ACC112 (cell line): ENCODE data around the gene LBH.

Source experiments
- H2AFZ ChIP-seq: fragments of 200-600 bp; sonication (generic); one replicate; pipeline ENCODE4 v1.6.0; 2017; ENCODE audit warnings: antibody characterized with exemption, low read length; ENCODE audit not compliant: unreplicated experiment
- H3K27ac ChIP-seq: fragments of 200-600 bp; sonication (generic); 2 replicates; pipeline ENCODE4 v1.5.1; 2014; ENCODE audit warnings: low read depth, mild to moderate bottlenecking, antibody characterized with exemption, low read length, moderate library complexity
- H3K27me3 ChIP-seq: fragments of 200-600 bp; sonication (generic); 2 replicates; pipeline ENCODE4 v1.6.1; 2014; ENCODE audit warnings: mild to moderate bottlenecking, antibody characterized with exemption, low read length, moderate library complexity, mixed read lengths; ENCODE audit not compliant: insufficient read depth
- H3K36me3 ChIP-seq: fragments of 200-600 bp; sonication (generic); 2 replicates; pipeline ENCODE4 v1.6.1; 2016; ENCODE audit warnings: mild to moderate bottlenecking, antibody characterized with exemption, low read length, moderate library complexity, mixed read lengths; ENCODE audit not compliant: insufficient read depth
- H3K4me1 ChIP-seq: fragments of 200-600 bp; sonication (generic); one replicate; pipeline ENCODE4 v1.6.1; 2016; ENCODE audit warnings: low read length, mixed read lengths; ENCODE audit not compliant: insufficient read depth, unreplicated experiment, control insufficient read depth
- H3K4me3 ChIP-seq: fragments of 200-600 bp; sonication (generic); 2 replicates; pipeline ENCODE4 v1.5.1; 2014; ENCODE audit warnings: mild to moderate bottlenecking, low read depth, low read length
- H3K79me2 ChIP-seq: fragments of 200-600 bp; sonication (generic); one replicate; pipeline ENCODE4 v1.6.0; 2016; ENCODE audit warnings: low read length; ENCODE audit not compliant: control insufficient read depth, unreplicated experiment, insufficient read depth

The LBH gene

DNA sequence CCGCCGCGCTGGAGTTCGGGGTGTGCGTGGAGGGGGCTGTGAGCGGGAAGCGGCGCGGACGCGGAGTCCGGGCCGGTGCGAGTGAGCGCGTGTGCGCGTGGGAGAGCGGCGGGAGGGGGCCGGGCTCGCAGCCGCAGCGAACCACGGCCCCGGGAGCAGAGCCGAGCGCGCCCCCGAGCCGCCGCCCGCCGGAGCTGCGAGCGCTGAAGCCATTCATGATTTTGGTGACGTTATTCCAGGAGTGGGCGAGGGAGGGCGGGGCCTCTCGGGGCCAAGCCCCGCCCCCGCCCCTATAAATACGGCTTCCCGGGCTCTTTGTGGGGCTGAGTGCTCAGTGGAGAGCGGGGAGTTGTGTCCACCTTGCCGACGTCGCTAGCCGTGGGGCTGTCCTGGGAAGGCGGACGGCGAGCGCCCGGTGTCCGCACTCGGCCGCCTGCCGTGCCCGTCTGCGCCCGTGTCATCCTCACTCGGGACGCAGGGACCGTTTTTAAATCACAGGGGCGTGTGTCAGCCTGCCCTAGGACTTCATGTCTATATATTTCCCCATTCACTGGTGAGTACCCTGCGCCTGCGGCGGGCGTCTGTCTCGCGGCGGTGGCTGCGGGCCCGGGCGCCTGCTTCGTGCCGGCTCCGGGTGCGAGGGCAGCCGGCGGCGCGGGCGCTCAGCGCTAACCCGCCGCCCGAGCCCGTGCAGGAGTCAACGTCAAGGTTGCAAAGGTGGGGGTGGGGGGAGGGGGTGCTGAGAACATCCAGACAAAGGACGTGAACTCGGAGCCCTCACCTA, at the start of gene LBH:
TSS of gene LBH (plus strand) at position 323 of the 784 bp plus-strand sequence. CDS start at position 528, 205 bp downstream.
- Histone ChIP-seq H3K27ac (no peak within 1 kb of the TSS), H3K79me2 (no peaks in the 10 kb centered on the region), H3K4me1 (peaks cover 4% of the 10 kb centered on the region), H3K27me3 (peaks cover 15% of the 10 kb centered on the region), H3K36me3 (no peaks in the 10 kb centered on the region), H2AFZ (peak within 1 kb of the TSS; percentile 72), H3K4me3 (peak within 1 kb of the TSS; percentile 79)

GRCh38 chr2:30184035-30184434, 47.3 kb upstream of the LBH start:
- no peak overlapping the region for H2AFZ ChIP-seq
- no peak overlapping the region for H3K27ac ChIP-seq
- no peak overlapping the region for H3K4me3 ChIP-seq
- H3K27me3 ChIP-seq = peaks cover 16% of the 10 kb centered on the region; the same call in 1 of the 2 replicates
- H3K79me2 ChIP-seq = no peaks in the 10 kb centered on the region
- H3K36me3 ChIP-seq = no peaks in the 10 kb centered on the region
- H3K4me1 ChIP-seq = peaks cover 4% of the 10 kb centered on the region

DNA sequence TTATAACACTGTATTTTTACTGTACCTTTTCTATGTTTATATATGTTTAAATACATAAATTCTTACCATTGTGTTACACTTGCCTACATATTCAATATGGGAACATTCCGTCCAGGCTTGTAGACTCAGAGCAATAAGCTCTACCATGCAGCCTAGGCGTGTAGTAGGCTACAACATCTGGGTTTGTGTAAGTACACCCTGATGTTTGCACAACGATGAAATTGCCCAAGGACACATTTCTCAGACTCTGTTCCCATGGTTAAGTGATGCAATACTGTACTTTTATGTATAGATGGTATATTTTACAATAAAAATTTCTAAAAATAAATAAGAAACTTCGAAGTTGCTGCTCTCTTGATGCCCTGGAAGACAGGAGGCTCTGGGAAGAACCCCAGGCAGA, 46.2 kb upstream of the LBH start:
- Histone ChIP-seq H3K36me3 (no peaks in the 10 kb centered on the region), H3K4me1 (no peaks in the 10 kb centered on the region), H3K79me2 (no peaks in the 10 kb centered on the region), H2AFZ (no peak overlapping the region), H3K4me3 (no peak overlapping the region), H3K27ac (no peak overlapping the region), H3K27me3 (peaks cover 20% of the 10 kb centered on the region; the same call in 1 of the 2 replicates)

GRCh38 chr2:30188292-30188691, 43.0 kb upstream of the LBH start:
- Histone ChIP-seq H3K27ac (no peak overlapping the region), H3K27me3 (peaks cover 20% of the 10 kb centered on the region; the same call in 1 of the 2 replicates), H2AFZ (no peak overlapping the region), H3K79me2 (no peaks in the 10 kb centered on the region), H3K36me3 (no peaks in the 10 kb centered on the region), H3K4me1 (no peaks in the 10 kb centered on the region), H3K4me3 (no peak overlapping the region)

GRCh38 chr2:30190637-30191036, 40.7 kb upstream of the LBH start:
- Histone ChIP-seq H3K27ac (no peak overlapping the region), H3K79me2 (no peaks in the 10 kb centered on the region), H3K4me3 (no peak overlapping the region), H2AFZ (no peak overlapping the region), H3K4me1 (no peaks in the 10 kb centered on the region), H3K27me3 (peaks cover 20% of the 10 kb centered on the region; the same call in 1 of the 2 replicates), H3K36me3 (no peaks in the 10 kb centered on the region)

DNA sequence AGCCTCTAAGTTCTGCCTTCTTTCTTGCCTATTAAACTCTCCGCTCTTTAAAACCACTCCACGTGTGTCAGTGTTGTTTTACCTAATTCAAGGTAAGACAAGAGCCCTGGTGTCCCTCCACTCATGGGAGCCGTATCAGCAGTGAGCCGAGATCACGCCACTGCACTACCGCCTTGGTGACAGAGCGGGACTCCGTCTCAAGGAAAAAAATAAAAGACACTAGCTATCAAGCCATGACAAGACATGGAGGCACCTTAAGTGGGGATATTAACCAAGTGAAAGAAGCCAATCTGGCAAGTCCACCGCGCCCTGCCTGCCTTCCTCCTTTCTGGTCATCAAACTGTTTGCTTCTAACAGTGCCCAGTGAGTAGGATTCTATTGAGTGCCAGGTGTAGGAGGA, 40.2 kb upstream of the LBH start:
- H3K4me1 ChIP-seq = no peaks in the 10 kb centered on the region
- H3K27me3 ChIP-seq = peaks cover 19% of the 10 kb centered on the region; the same call in 1 of the 2 replicates
- H3K79me2 ChIP-seq = no peaks in the 10 kb centered on the region
- H3K4me3 ChIP-seq = no peak overlapping the region
- no peak overlapping the region for H2AFZ ChIP-seq
- no peaks in the 10 kb centered on the region for H3K36me3 ChIP-seq
- H3K27ac ChIP-seq = no peak overlapping the region

DNA sequence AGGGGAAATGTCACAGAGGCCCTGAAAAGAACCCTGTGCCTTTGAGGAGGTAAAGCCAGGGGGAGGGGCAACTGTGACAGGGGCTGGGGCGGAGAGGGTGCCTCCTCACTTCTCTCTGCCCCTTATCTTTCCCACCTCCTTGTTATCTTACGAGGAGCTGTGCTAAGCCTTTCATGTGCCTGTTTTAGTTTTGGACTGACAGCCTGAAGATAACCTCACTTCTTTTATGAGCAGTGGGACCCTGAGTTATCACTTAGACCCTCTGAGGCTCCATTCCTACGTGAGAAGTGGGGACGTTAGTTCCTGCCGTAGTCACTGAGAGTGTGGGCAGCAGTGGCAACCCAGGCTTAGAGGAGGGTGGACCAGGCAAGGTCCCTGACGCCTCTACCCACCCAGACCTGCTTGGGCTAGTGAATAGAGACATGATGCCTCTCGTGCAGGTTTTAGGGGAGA, 39.5 kb upstream of the LBH start:
- H2AFZ ChIP-seq = no peak overlapping the region
- no peaks in the 10 kb centered on the region for H3K79me2 ChIP-seq
- no peak overlapping the region for H3K4me3 ChIP-seq
- no peak overlapping the region for H3K27ac ChIP-seq
- H3K36me3 ChIP-seq = no peaks in the 10 kb centered on the region
- no peaks in the 10 kb centered on the region for H3K4me1 ChIP-seq
- H3K27me3 ChIP-seq = peaks cover 12% of the 10 kb centered on the region; the same call in 1 of the 2 replicates

- H3K27me3 ChIP-seq = peaks cover 9% of the 10 kb centered on the region; the same call in 1 of the 2 replicates
- no peak overlapping the region for H2AFZ ChIP-seq
- H3K27ac ChIP-seq = no peak overlapping the region
- H3K4me1 ChIP-seq = no peaks in the 10 kb centered on the region
- H3K4me3 ChIP-seq = no peak overlapping the region
- H3K79me2 ChIP-seq = no peaks in the 10 kb centered on the region
- no peaks in the 10 kb centered on the region for H3K36me3 ChIP-seq
Measured at GRCh38 chr2:30192314-30192713, 39.0 kb upstream of the LBH start.

GRCh38 chr2:30193104-30193681, 38.1 kb upstream of the LBH start:
- Histone ChIP-seq H3K4me1 (no peaks in the 10 kb centered on the region), H3K36me3 (no peaks in the 10 kb centered on the region), H3K4me3 (no peak overlapping the region), H3K27ac (no peak overlapping the region), H3K27me3 (peaks cover 9% of the 10 kb centered on the region; the same call in 1 of the 2 replicates), H2AFZ (no peak overlapping the region), H3K79me2 (no peaks in the 10 kb centered on the region)

DNA sequence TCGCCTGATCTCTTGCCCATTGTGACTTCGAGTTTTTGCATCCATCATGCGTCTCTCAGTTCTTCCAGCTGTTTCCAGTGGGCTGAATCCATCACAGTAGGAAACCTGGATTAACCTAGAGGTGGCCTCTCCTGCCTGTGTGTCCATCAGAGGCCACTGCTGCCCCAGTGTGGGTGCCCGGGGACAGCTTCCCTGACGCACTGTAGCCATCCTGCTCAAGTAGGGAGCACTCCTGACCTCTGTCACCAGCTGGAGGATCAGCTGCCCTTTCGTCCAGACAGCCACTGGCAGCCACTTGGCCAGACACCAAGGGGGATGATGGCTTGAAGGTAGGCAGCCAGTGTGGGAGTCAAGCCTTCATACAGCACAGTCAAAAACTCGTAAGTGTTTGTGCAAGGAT, 36.9 kb upstream of the LBH start:
- no peaks in the 10 kb centered on the region for H3K4me1 ChIP-seq
- no peaks in the 10 kb centered on the region for H3K36me3 ChIP-seq
- no peak overlapping the region for H3K27ac ChIP-seq
- H3K27me3 ChIP-seq = no peaks in the 10 kb centered on the region
- H2AFZ ChIP-seq = no peak overlapping the region
- H3K79me2 ChIP-seq = no peaks in the 10 kb centered on the region
- H3K4me3 ChIP-seq = no peak overlapping the region

GRCh38 chr2:30195016-30195415, 36.3 kb upstream of the LBH start:
- Histone ChIP-seq H3K36me3 (no peaks in the 10 kb centered on the region), H3K4me3 (no peak overlapping the region), H3K27ac (no peak overlapping the region), H3K79me2 (no peaks in the 10 kb centered on the region), H2AFZ (no peak overlapping the region), H3K4me1 (no peaks in the 10 kb centered on the region), H3K27me3 (no peaks in the 10 kb centered on the region)
